Measurements from ENCODE around the gene C19orf81. TPM values are rescaled to one million over a fixed set of nuclear protein-coding genes. Genes with fewer than 3 reads are reported as not detected.

C19orf81 gene
- total and polyA plus RNA-seq, 9 of the 15 experiments (the other 6 are each of a cell fraction or from before 2014, with no cell fraction given) = 2.5 to 42.9 (median 33.0) TPM; not detected in 4

DNA sequence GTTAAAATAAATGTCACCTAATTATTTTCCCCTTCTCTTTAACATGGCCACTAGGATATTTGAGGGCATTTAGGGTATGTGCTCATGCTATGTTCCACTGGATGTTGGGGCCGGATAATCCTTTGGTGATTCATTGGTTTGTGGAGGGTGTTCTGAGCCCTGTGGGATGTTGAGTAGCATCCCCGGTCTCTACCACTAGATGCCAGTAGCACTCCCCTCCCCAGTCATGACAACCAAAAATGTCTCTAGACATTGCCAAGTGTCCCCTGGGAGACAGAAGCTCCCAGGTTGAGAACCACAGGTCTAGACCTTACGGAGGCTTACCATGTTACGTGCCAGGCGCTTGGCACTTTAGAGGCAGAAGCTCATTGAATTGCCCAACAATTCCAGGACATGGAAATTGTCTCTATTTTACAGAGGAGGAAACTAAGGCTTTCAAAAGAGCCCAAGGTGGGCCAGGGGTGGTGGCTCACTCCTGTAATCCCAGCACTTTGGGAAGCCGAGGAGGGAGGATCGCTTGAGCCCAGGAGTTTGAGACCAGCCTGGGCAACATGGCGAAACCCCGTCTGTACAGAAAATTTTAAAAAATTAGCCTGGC lies 56.3 kb downstream of the C19orf81 start (continued):
- TF ChIP-seq TSC22D4 (tag; IDR thresholded peaks at IDR 0.05) (no peak), CREBBP (IDR thresholded peaks at IDR 0.05; ENCODE audit: low read depth, low read length) (no peak), FOXJ3 (CRISPR knock-in tag; IDR thresholded peaks at IDR 0.05) (no peak), ILK (tag; IDR thresholded peaks at IDR 0.05; ENCODE audit: borderline replicate concordance, low read depth) (no peak), ZKSCAN3 (CRISPR knock-in tag; IDR thresholded peaks at IDR 0.05) (no peak), KLF13 (tag; IDR thresholded peaks at IDR 0.05; ENCODE audit: borderline replicate concordance, low read depth) (no peak), PCBP2 (IDR thresholded peaks at IDR 0.05; ENCODE audit: low read depth, low read length, poor library complexity, severe bottlenecking) (no peak), EWSR1 (IDR thresholded peaks at IDR 0.05; ENCODE audit: borderline replicate concordance, low read depth, partially characterized antibody) (no peak), ZZZ3 (IDR thresholded peaks at IDR 0.05) (no peak), NR4A1 (CRISPR knock-in tag; IDR thresholded peaks at IDR 0.05) (no peak), NR4A1 (tag; IDR thresholded peaks at IDR 0.05) (no peak), ZNF239 (CRISPR knock-in tag; IDR thresholded peaks at IDR 0.05) (no peak), EZH2 (IDR thresholded peaks at IDR 0.05; ENCODE audit: borderline replicate concordance, low read depth, low read length) (no peak), CTBP1 (IDR thresholded peaks at IDR 0.05; ENCODE audit: borderline replicate concordance) (0 out of 2 replicates have a peak, but pooled peaks have one; percentile 25), ZBTB43 (CRISPR knock-in tag; IDR thresholded peaks at IDR 0.05) (no peak), DPF2 (IDR thresholded peaks at IDR 0.05) (no peak), ZNF696 (CRISPR knock-in tag; conservative IDR thresholded peaks at IDR 0.05) (no peak)
- TF ChIP-seq, protein P1, sequence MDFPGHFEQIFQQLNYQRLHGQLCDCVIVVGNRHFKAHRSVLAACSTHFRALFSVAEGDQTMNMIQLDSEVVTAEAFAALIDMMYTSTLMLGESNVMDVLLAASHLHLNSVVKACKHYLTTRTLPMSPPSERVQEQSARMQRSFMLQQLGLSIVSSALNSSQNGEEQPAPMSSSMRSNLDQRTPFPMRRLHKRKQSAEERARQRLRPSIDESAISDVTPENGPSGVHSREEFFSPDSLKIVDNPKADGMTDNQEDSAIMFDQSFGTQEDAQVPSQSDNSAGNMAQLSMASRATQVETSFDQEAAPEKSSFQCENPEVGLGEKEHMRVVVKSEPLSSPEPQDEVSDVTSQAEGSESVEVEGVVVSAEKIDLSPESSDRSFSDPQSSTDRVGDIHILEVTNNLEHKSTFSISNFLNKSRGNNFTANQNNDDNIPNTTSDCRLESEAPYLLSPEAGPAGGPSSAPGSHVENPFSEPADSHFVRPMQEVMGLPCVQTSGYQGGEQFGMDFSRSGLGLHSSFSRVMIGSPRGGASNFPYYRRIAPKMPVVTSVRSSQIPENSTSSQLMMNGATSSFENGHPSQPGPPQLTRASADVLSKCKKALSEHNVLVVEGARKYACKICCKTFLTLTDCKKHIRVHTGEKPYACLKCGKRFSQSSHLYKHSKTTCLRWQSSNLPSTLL (IDR thresholded peaks at IDR 0.05) = no peak
- TF ChIP-seq, protein P2, sequence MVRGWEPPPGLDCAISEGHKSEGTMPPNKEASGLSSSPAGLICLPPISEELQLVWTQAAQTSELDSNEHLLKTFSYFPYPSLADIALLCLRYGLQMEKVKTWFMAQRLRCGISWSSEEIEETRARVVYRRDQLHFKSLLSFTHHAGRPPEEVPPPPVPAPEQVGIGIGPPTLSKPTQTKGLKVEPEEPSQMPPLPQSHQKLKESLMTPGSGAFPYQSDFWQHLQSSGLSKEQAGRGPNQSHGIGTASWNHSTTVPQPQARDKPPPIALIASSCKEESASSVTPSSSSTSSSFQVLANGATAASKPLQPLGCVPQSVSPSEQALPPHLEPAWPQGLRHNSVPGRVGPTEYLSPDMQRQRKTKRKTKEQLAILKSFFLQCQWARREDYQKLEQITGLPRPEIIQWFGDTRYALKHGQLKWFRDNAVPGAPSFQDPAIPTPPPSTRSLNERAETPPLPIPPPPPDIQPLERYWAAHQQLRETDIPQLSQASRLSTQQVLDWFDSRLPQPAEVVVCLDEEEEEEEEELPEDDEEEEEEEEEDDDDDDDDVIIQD (CRISPR knock-in tag; IDR thresholded peaks at IDR 0.05) = no peak
- TF ChIP-seq, protein P3, sequence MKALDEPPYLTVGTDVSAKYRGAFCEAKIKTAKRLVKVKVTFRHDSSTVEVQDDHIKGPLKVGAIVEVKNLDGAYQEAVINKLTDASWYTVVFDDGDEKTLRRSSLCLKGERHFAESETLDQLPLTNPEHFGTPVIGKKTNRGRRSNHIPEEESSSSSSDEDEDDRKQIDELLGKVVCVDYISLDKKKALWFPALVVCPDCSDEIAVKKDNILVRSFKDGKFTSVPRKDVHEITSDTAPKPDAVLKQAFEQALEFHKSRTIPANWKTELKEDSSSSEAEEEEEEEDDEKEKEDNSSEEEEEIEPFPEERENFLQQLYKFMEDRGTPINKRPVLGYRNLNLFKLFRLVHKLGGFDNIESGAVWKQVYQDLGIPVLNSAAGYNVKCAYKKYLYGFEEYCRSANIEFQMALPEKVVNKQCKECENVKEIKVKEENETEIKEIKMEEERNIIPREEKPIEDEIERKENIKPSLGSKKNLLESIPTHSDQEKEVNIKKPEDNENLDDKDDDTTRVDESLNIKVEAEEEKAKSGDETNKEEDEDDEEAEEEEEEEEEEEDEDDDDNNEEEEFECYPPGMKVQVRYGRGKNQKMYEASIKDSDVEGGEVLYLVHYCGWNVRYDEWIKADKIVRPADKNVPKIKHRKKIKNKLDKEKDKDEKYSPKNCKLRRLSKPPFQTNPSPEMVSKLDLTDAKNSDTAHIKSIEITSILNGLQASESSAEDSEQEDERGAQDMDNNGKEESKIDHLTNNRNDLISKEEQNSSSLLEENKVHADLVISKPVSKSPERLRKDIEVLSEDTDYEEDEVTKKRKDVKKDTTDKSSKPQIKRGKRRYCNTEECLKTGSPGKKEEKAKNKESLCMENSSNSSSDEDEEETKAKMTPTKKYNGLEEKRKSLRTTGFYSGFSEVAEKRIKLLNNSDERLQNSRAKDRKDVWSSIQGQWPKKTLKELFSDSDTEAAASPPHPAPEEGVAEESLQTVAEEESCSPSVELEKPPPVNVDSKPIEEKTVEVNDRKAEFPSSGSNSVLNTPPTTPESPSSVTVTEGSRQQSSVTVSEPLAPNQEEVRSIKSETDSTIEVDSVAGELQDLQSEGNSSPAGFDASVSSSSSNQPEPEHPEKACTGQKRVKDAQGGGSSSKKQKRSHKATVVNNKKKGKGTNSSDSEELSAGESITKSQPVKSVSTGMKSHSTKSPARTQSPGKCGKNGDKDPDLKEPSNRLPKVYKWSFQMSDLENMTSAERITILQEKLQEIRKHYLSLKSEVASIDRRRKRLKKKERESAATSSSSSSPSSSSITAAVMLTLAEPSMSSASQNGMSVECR (CRISPR knock-in tag; IDR thresholded peaks at IDR 0.05) = no peak

All from K562 (cell line).